Liver (tissue), 9 donors: ENCODE data around the gene APOBEC3C. TPM values are rescaled to one million over a fixed set of nuclear protein-coding genes. Genes with fewer than 3 reads are reported as not detected.

Experiments used
- DNase-seq: peaks from one replicate; pipeline ENCODE4 v3.0.0-alpha.2; 2017; ENCODE audit warnings: low spot score
- H3K27ac ChIP-seq, 2 donors: one replicate each; pipeline ENCODE4 v1.7.0; 2013; ENCODE audit warnings: inconsistent platforms in 2 of 2, low read length in 2 of 2, control low read depth in 1 of 2, low read depth in 1 of 2, mild to moderate bottlenecking in 1 of 2
- H3K27me3 ChIP-seq, 4 donors: one replicate each; pipeline versions ENCODE4 v1.6.1 to v1.7.0; 2013; ENCODE audit warnings: low read length in 3 of 4, inconsistent platforms in 1 of 4, mild to moderate bottlenecking in 1 of 4, moderate library complexity in 1 of 4; ENCODE audit not compliant: control insufficient read depth in 4 of 4, insufficient read depth in 4 of 4
- H3K36me3 ChIP-seq, 4 donors: one replicate each; pipeline versions ENCODE4 v1.6.1 to v1.7.0; 2013; ENCODE audit warnings: low read length in 3 of 4, mild to moderate bottlenecking in 3 of 4, low read depth in 1 of 4, moderate library complexity in 1 of 4; ENCODE audit not compliant: control insufficient read depth in 4 of 4, insufficient read depth in 3 of 4
- H3K4me1 ChIP-seq, 4 donors: one replicate each; pipeline versions ENCODE4 v1.6.1 to v1.7.0; 2013; ENCODE audit warnings: low read length in 3 of 4, mild to moderate bottlenecking in 3 of 4, moderate library complexity in 1 of 4; ENCODE audit not compliant: control insufficient read depth in 4 of 4, insufficient read depth in 4 of 4
- H3K4me3 ChIP-seq, 3 donors: one replicate each; pipeline versions ENCODE4 v1.6.1 to v1.7.0; 2013; ENCODE audit warnings: low read length in 3 of 3, control low read depth in 1 of 3, low read depth in 1 of 3, mild to moderate bottlenecking in 1 of 3
- H3K9ac ChIP-seq, 2 donors: one replicate each; pipeline ENCODE4 v1.7.0; 2013; ENCODE audit warnings: low read length in 2 of 2, mild to moderate bottlenecking in 2 of 2, moderate library complexity in 2 of 2, control low read depth in 1 of 2, low read depth in 1 of 2
- H3K9me3 ChIP-seq, 4 donors: one replicate each; pipeline versions ENCODE4 v1.6.1 to v1.7.0; 2013; ENCODE audit warnings: low read length in 3 of 4; ENCODE audit not compliant: control insufficient read depth in 4 of 4
- ATF3 ChIP-seq: IDR thresholded peaks from 2 replicates; pipeline ENCODE4 v1.6.1; 2016; ENCODE audit warnings: antibody characterized with exemption
- CTCF ChIP-seq: fragments of 150-350 bp; IDR thresholded peaks from 2 replicates; pipeline ENCODE4 v1.5.1; 2017; ENCODE audit warnings: improper control_type of control experiment, low read depth, low read length; ENCODE audit not compliant: missing input control
- EGR1 ChIP-seq, 2 donors: IDR thresholded peaks; 2 replicates each; pipeline ENCODE4 v1.6.1; 2016 to 2018; ENCODE audit warnings: antibody characterized with exemption in 2 of 2, low read depth in 2 of 2
- FOXA1 ChIP-seq: IDR thresholded peaks from 2 replicates; pipeline ENCODE4 v1.6.1; 2016; ENCODE audit warnings: antibody characterized with exemption
- FOXA2 ChIP-seq: IDR thresholded peaks from 2 replicates; pipeline ENCODE4 v1.6.1; 2016; ENCODE audit warnings: antibody characterized with exemption
- GABPA ChIP-seq, 2 donors: IDR thresholded peaks in 1 of 2; conservative IDR thresholded peaks in 1 of 2; 2 replicates each; pipeline ENCODE4 v1.6.1; 2016; ENCODE audit warnings: antibody characterized with exemption in 2 of 2, mild to moderate bottlenecking in 1 of 2, moderate library complexity in 1 of 2
- HNF4A ChIP-seq, 2 donors: conservative IDR thresholded peaks; 2 replicates each; pipeline ENCODE4 v1.6.1; 2016; ENCODE audit warnings: antibody characterized with exemption in 2 of 2, mild to moderate bottlenecking in 2 of 2
- HNF4G ChIP-seq: IDR thresholded peaks from 2 replicates; pipeline ENCODE4 v1.6.1; 2016; ENCODE audit warnings: antibody characterized with exemption
- JUND ChIP-seq, 2 donors: IDR thresholded peaks; 2 replicates each; pipeline ENCODE4 v1.6.1; 2016; ENCODE audit warnings: antibody characterized with exemption in 2 of 2
- MAX ChIP-seq: IDR thresholded peaks from 2 replicates; pipeline ENCODE4 v1.6.1; 2016; ENCODE audit warnings: antibody characterized with exemption
- NR2F2 ChIP-seq: IDR thresholded peaks from 2 replicates; pipeline ENCODE4 v1.6.1; 2016; ENCODE audit warnings: antibody characterized with exemption
- RAD21 ChIP-seq, 2 donors: IDR thresholded peaks; 2 replicates each; pipeline ENCODE4 v1.6.1; 2016; ENCODE audit warnings: antibody characterized with exemption in 2 of 2, mild to moderate bottlenecking in 2 of 2
- REST ChIP-seq: IDR thresholded peaks from 2 replicates; pipeline ENCODE4 v1.6.1; 2016; ENCODE audit warnings: antibody characterized with exemption, mild to moderate bottlenecking
- RXRA ChIP-seq, 2 donors: IDR thresholded peaks; 2 replicates each; pipeline ENCODE4 v1.6.1; 2017 to 2018; ENCODE audit warnings: antibody characterized with exemption in 2 of 2, mild to moderate bottlenecking in 1 of 2
- SP1 ChIP-seq: IDR thresholded peaks from 2 replicates; pipeline ENCODE4 v1.6.1; 2018; ENCODE audit warnings: antibody characterized with exemption, mild to moderate bottlenecking
- TAF1 ChIP-seq: conservative IDR thresholded peaks from 2 replicates; pipeline ENCODE4 v1.6.1; 2016; ENCODE audit warnings: antibody characterized with exemption, mild to moderate bottlenecking
- YY1 ChIP-seq: IDR thresholded peaks from 2 replicates; pipeline ENCODE4 v1.6.1; 2016; ENCODE audit warnings: antibody characterized with exemption, mild to moderate bottlenecking
- ZBTB33 ChIP-seq: IDR thresholded peaks from 2 replicates; pipeline ENCODE4 v1.6.1; 2016; ENCODE audit warnings: antibody characterized with exemption
- WGBS: extraction: QIAGEN DNeasy Blood & Tissue Kit; methylation state at CpG from one replicate; pipeline ENCODE4 v1.1.7; 2013; 5-methylcytosine and 5-hydroxymethylcytosine counted together
- polyA plus RNA-seq, 2 donors: library from polyadenylated mRNA; stranded (reverse) in 1 of 2; unstranded in 1 of 2; fragments of 200-250 nt in 1 of 2; fragments of >200 nt in 1 of 2; fragmentation: Nextera tagmentation in 1 of 2; extraction: Ambion mirVana in 1 of 2; gene quantifications; one replicate each; pipeline versions ENCODE4 v1.2.1 to v1.2.3, GENCODE V29; 2013 to 2015
- total RNA-seq, 2 donors: library from RNA; depleted of rRNA; stranded (reverse); fragments of >200 nt; gene quantifications; one replicate each; pipeline ENCODE4 v1.2.3, GENCODE V29; 2014
- donor health status: healthy.
- donor health status: healthy.
- donor health status: healthy.
- donor health status: healthy.
- donor health status: healthy.

The APOBEC3C gene
- total and polyA plus RNA-seq, 4 donors = 1.2 to 11.9 (median 3.7) TPM

GRCh38 chr22:38970551-38970950 lies 43.5 kb upstream of the APOBEC3C start (continued):
- TF ChIP-seq CTCF = no peak
- no peak for TF ChIP-seq JUND (IDR thresholded peaks at IDR 0.05)
- no peak for TF ChIP-seq MAX
- no peak for TF ChIP-seq HNF4A (conservative IDR thresholded peaks at IDR 0.05)

- WGBS = 76% methylated on average over 5 of the region's 5 CpGs
- TF ChIP-seq REST (no peak), TAF1 (no peak), YY1 (no peak), RAD21 (IDR thresholded peaks at IDR 0.05) (no peak), FOXA1 (no peak), RXRA (IDR thresholded peaks at IDR 0.05) (no peak), NR2F2 (no peak), HNF4A (conservative IDR thresholded peaks at IDR 0.05) (no peak), MAX (no peak), EGR1 (IDR thresholded peaks at IDR 0.05; ENCODE audit: low read depth in 2 of 2) (no peak), CTCF (no peak), HNF4G (no peak), GABPA (IDR thresholded peaks at IDR 0.05 in 1 of 2, conservative IDR thresholded peaks at IDR 0.05 in 1 of 2) (no peak), FOXA2 (no peak), ATF3 (no peak), SP1 (no peak), JUND (IDR thresholded peaks at IDR 0.05) (no peak), ZBTB33 (no peak)
- H3K4me3 ChIP-seq = no peak overlapping the region
- H3K27me3 ChIP-seq = no peaks in the 10 kb centered on the region
- H3K9me3 ChIP-seq = no peaks in the 10 kb centered on the region
- no peaks in the 10 kb centered on the region for H3K4me1 ChIP-seq
- no peak overlapping the region for H3K27ac ChIP-seq
- DNase-seq = no peak
- no peak overlapping the region for H3K9ac ChIP-seq
- H3K36me3 ChIP-seq = no peaks in the 10 kb centered on the region
Measured at GRCh38 chr22:38971202-38971601, 42.9 kb upstream of the APOBEC3C start.
